Measurements from ENCODE around the gene PANK1.

GRCh38 chr10:89642193-89642592 lies 2.8 kb downstream of the PANK1 start:
- no peak for TF ChIP-seq RAD21 (IDR thresholded peaks at IDR 0.05; ENCODE audit: low read depth)
- TF ChIP-seq CEBPB (IDR thresholded peaks at IDR 0.05) = no peak
- TF ChIP-seq EP300 (IDR thresholded peaks at IDR 0.05; ENCODE audit: borderline replicate concordance) = no peak
- TF ChIP-seq, protein P1, sequence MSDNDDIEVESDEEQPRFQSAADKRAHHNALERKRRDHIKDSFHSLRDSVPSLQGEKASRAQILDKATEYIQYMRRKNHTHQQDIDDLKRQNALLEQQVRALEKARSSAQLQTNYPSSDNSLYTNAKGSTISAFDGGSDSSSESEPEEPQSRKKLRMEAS (IDR thresholded peaks at IDR 0.05) = no peak
- TF ChIP-seq NFIC (IDR thresholded peaks at IDR 0.05) = no peak
- no peak for TF ChIP-seq TAF1 (IDR thresholded peaks at IDR 0.05; ENCODE audit: low read depth)
- no peak for TF ChIP-seq USF1 (IDR thresholded peaks at IDR 0.05)
- TF ChIP-seq REST (IDR thresholded peaks at IDR 0.05; ENCODE audit: low read depth) = no peak
- no peak for TF ChIP-seq FOXM1 (IDR thresholded peaks at IDR 0.05; ENCODE audit: borderline replicate concordance, low read depth)
- no peak for TF ChIP-seq TEAD4 (IDR thresholded peaks at IDR 0.05)
- no peak for TF ChIP-seq TCF12 (IDR thresholded peaks at IDR 0.05; ENCODE audit: low read depth)
